Upper lobe of left lung (tissue), 6 donors: ENCODE results near the gene IFNA17. TPM values are rescaled to one million over a fixed set of nuclear protein-coding genes. Genes with fewer than 3 reads are reported as not detected.

ENCODE experiments used
- ATAC-seq, 2 donors: fragments of 200-7000 bp; cut with Tn5 transposase; one replicate each; pipeline ENCODE4 v1.9.1; 2022; ENCODE audit warnings: mild to moderate bottlenecking in 2 of 2, moderate library complexity in 2 of 2; ENCODE audit not compliant: low FRiP score in 2 of 2
- DNase-seq, 2 donors: peaks; one replicate each; pipeline ENCODE4 v3.0.0-alpha.2; 2019 to 2020
- H3K27ac ChIP-seq, 4 donors: fragments of 200-600 bp; sonication (generic); one replicate each; pipeline ENCODE4 v1.5.1; 2016 to 2019
- H3K27me3 ChIP-seq, 4 donors: fragments of 200-600 bp; sonication (generic); one replicate each; pipeline ENCODE4 v1.5.1; 2017 to 2019
- H3K36me3 ChIP-seq, 4 donors: fragments of 200-600 bp; sonication (generic); one replicate each; pipeline ENCODE4 v1.5.1; 2016 to 2019
- H3K4me1 ChIP-seq, 4 donors: fragments of 200-600 bp; sonication (generic); one replicate each; pipeline ENCODE4 v1.5.1; 2018 to 2019
- H3K4me3 ChIP-seq, 4 donors: fragments of 200-600 bp; sonication (generic); one replicate each; pipeline ENCODE4 v1.5.1; 2017 to 2019; ENCODE audit warnings: mild to moderate bottlenecking in 2 of 4, moderate library complexity in 1 of 4
- H3K9me3 ChIP-seq, 4 donors: fragments of 200-600 bp; sonication (generic); one replicate each; pipeline ENCODE4 v1.5.1; 2018 to 2019
- CTCF ChIP-seq, 6 experiments: fragments of 450-650 bp in 4 of 6; fragments of 200-600 bp in 2 of 6; sonication (generic) in 2 of 6; IDR thresholded peaks; one replicate each; pipeline ENCODE4 v1.5.1; 2016 to 2019; ENCODE audit warnings: antibody characterized with exemption in 6 of 6
- EP300 ChIP-seq, 4 donors: sonication (generic); formaldehyde crosslinking; IDR thresholded peaks; one replicate each; pipeline ENCODE4 v1.5.1; 2017; ENCODE audit warnings: antibody characterized with exemption in 4 of 4, control low read depth in 2 of 4
- POLR2A ChIP-seq, 4 donors: fragments of 450-650 bp; IDR thresholded peaks; one replicate each; pipeline ENCODE4 v1.5.1; 2016 to 2017; ENCODE audit warnings: antibody characterized with exemption in 4 of 4, mild to moderate bottlenecking in 2 of 4
- POLR2AphosphoS5 ChIP-seq, 2 donors: sonication (generic); formaldehyde crosslinking; IDR thresholded peaks; one replicate each; pipeline ENCODE4 v1.5.1; 2017; ENCODE audit warnings: antibody characterized with exemption in 2 of 2
- WGBS, 2 donors: methylation state at CpG; one replicate each; pipeline ENCODE4 v1.1.5; 2017 to 2018; 5-methylcytosine and 5-hydroxymethylcytosine counted together
- total RNA-seq, 6 donors: library from RNA; depleted of rRNA in 4 of 6; stranded (reverse); fragments of >200 nt in 4 of 6; gene quantifications; one replicate each; pipeline versions ENCODE4 v1.1.0 to v1.2.1, GENCODE V29; 2016 to 2021
- donor health status: DM: no; HTN: no; CAD: no; lungs with moderate emphysema.
- donor health status: DM: no; HTN: yes; CAD: no; lungs with severe emphysema.

IFNA17 gene
- not detected for total RNA-seq

- H3K27me3 ChIP-seq = no peaks in the 10 kb centered on the region
- WGBS, 2 donors = 73 to 92% methylated on average over 2 of the region's 2 CpGs
- no peak within 1 kb of the TSS for H3K27ac ChIP-seq
- no peaks in the 10 kb centered on the region for H3K9me3 ChIP-seq
- no peaks in the 10 kb centered on the region for H3K4me1 ChIP-seq
- DNase-seq (no peak), ATAC-seq (no peak)
- H3K36me3 ChIP-seq = no peaks in the 10 kb centered on the region
- TF ChIP-seq CTCF (IDR thresholded peaks at IDR 0.05) (no peak), POLR2A (IDR thresholded peaks at IDR 0.05) (no peak), EP300 (IDR thresholded peaks at IDR 0.05) (no peak), POLR2AphosphoS5 (IDR thresholded peaks at IDR 0.05) (no peak)
- no peak within 1 kb of the TSS for H3K4me3 ChIP-seq
These were observed at the start of gene IFNA17 for GRCh38 chr9:21228122-21228521. IFNA17 (minus strand) TSS chr9:21228222; CDS start chr9:21228173, 49 bp downstream.

GRCh38 chr9:21268347-21268657 is 40.3 kb upstream of the IFNA17 start:
- Histone ChIP-seq H3K36me3 (no peaks in the 10 kb centered on the region), H3K27me3 (no peaks in the 10 kb centered on the region), H3K9me3 (no peaks in the 10 kb centered on the region), H3K4me1 (no peaks in the 10 kb centered on the region), H3K27ac (no peak overlapping the region), H3K4me3 (no peak overlapping the region)
- TF ChIP-seq POLR2A (IDR thresholded peaks at IDR 0.05) = no peak
- no peak for TF ChIP-seq CTCF (IDR thresholded peaks at IDR 0.05)
- no peak for TF ChIP-seq POLR2AphosphoS5 (IDR thresholded peaks at IDR 0.05)
- TF ChIP-seq EP300 (IDR thresholded peaks at IDR 0.05) = no peak
- WGBS, 2 donors = 42 to 65% methylated on average over 2 of the region's 2 CpGs
- ATAC-seq = no peak
- no peak for DNase-seq

- TF ChIP-seq CTCF (IDR thresholded peaks at IDR 0.05) (no peak), EP300 (IDR thresholded peaks at IDR 0.05) (no peak), POLR2A (IDR thresholded peaks at IDR 0.05) (no peak), POLR2AphosphoS5 (IDR thresholded peaks at IDR 0.05) (no peak)
- Histone ChIP-seq H3K27me3 (no peaks in the 10 kb centered on the region), H3K36me3 (no peaks in the 10 kb centered on the region), H3K4me1 (no peaks in the 10 kb centered on the region), H3K4me3 (no peak overlapping the region), H3K27ac (no peak overlapping the region), H3K9me3 (no peaks in the 10 kb centered on the region)
- 52 to 54% methylated on average over 4 of the region's 4 CpGs for WGBS, 2 donors
- DNase-seq = no peak
- no peak for ATAC-seq
These were observed 39.7 kb upstream of the IFNA17 start for GRCh38 chr9:21267485-21268346.

- ATAC-seq (no peak), DNase-seq (no peak)
- Histone ChIP-seq H3K4me1 (no peaks in the 10 kb centered on the region), H3K27me3 (no peaks in the 10 kb centered on the region), H3K36me3 (no peaks in the 10 kb centered on the region), H3K9me3 (no peaks in the 10 kb centered on the region), H3K27ac (no peak overlapping the region), H3K4me3 (no peak overlapping the region)
- no peak for TF ChIP-seq EP300 (IDR thresholded peaks at IDR 0.05)
- TF ChIP-seq CTCF (IDR thresholded peaks at IDR 0.05) = no peak
- TF ChIP-seq POLR2AphosphoS5 (IDR thresholded peaks at IDR 0.05) = no peak
- no peak for TF ChIP-seq POLR2A (IDR thresholded peaks at IDR 0.05)
- 52 to 63% methylated on average over 3 of the region's 3 CpGs for WGBS, 2 donors
These were observed 38.9 kb upstream of the IFNA17 start for GRCh38 chr9:21266733-21267484.
